H9 (cell line): ENCODE results near the gene LPCAT2. TPM values are rescaled to one million over a fixed set of nuclear protein-coding genes. Genes with fewer than 3 reads are reported as not detected.

Experiments
- DNase-seq: peaks from one replicate; pipeline ENCODE4 v3.0.0-alpha.2; 2017
- H2AFZ ChIP-seq: one replicate; pipeline ENCODE4 v1.6.1; 2013; ENCODE audit warnings: mild to moderate bottlenecking, low read length, control low read depth, moderate library complexity
- H2AK5ac ChIP-seq: 2 replicates; pipeline ENCODE4 v1.6.1; 2013; ENCODE audit warnings: low read length, control low read depth, mixed read lengths; ENCODE audit not compliant: insufficient read length
- H2BK120ac ChIP-seq: one replicate; pipeline ENCODE4 v1.6.1; 2013; ENCODE audit warnings: low read depth, mild to moderate bottlenecking, low read length, control low read depth, inconsistent platforms; ENCODE audit not compliant: poor library complexity, severe bottlenecking
- H2BK12ac ChIP-seq: 2 replicates; pipeline ENCODE4 v1.6.1; 2013; ENCODE audit warnings: low read length, control low read depth, mixed read lengths, low read depth; ENCODE audit not compliant: insufficient read length
- H2BK15ac ChIP-seq: 2 replicates; pipeline ENCODE4 v1.6.1; 2013; ENCODE audit warnings: low read depth, low read length, control low read depth
- H2BK20ac ChIP-seq: one replicate; pipeline ENCODE4 v1.6.1; 2013; ENCODE audit warnings: low read depth, mild to moderate bottlenecking, low read length, control low read depth, inconsistent platforms; ENCODE audit not compliant: poor library complexity, severe bottlenecking
- H2BK5ac ChIP-seq: 2 replicates; pipeline ENCODE4 v1.6.1; 2013; ENCODE audit warnings: low read length, control low read depth, mixed read lengths; ENCODE audit not compliant: insufficient read length
- H3K14ac ChIP-seq: 2 replicates; pipeline ENCODE4 v1.6.1; 2013; ENCODE audit warnings: low read length, control low read depth; ENCODE audit not compliant: insufficient read depth
- H3K18ac ChIP-seq: 2 replicates; pipeline ENCODE4 v1.6.1; 2013; ENCODE audit warnings: low read depth, mild to moderate bottlenecking, mixed read lengths, low read length, control low read depth; ENCODE audit not compliant: insufficient read length
- H3K23ac ChIP-seq: 2 replicates; pipeline ENCODE4 v1.6.1; 2013; ENCODE audit warnings: low read length, control low read depth, mixed read lengths, low read depth; ENCODE audit not compliant: insufficient read length
- H3K23me2 ChIP-seq: 2 replicates; pipeline ENCODE4 v1.6.1; 2013; ENCODE audit warnings: low read depth, mild to moderate bottlenecking, mixed read lengths, low read length, control low read depth; ENCODE audit not compliant: insufficient read length, poor library complexity, severe bottlenecking
- H3K27ac ChIP-seq: 2 replicates; pipeline ENCODE4 v1.5.1; 2013; ENCODE audit warnings: low read length, control low read depth, mixed read lengths, low read depth; ENCODE audit not compliant: insufficient read length
- H3K27me3 ChIP-seq: 2 replicates; pipeline ENCODE4 v1.6.1; 2013; ENCODE audit warnings: low read length, control low read depth, inconsistent platforms; ENCODE audit not compliant: insufficient read depth
- H3K4ac ChIP-seq: 2 replicates; pipeline ENCODE4 v1.6.1; 2013; ENCODE audit warnings: low read depth, mild to moderate bottlenecking, control low read depth, inconsistent platforms, low read length, moderate library complexity
- H3K4me1 ChIP-seq: 2 replicates; pipeline ENCODE4 v1.6.1; 2013; ENCODE audit warnings: low read length, control low read depth, inconsistent platforms; ENCODE audit not compliant: insufficient read depth
- H3K4me2 ChIP-seq: 2 replicates; pipeline ENCODE4 v1.6.1; 2013; ENCODE audit warnings: low read length, control low read depth, mixed read lengths; ENCODE audit not compliant: insufficient read length, insufficient read depth
- H3K56ac ChIP-seq: 2 replicates; pipeline ENCODE4 v1.6.1; 2013; ENCODE audit warnings: low read depth, mild to moderate bottlenecking, mixed read lengths, low read length, control low read depth; ENCODE audit not compliant: insufficient read length
- H3K79me1 ChIP-seq: 2 replicates; pipeline ENCODE4 v1.6.1; 2013; ENCODE audit warnings: low read depth, mild to moderate bottlenecking, moderate library complexity, low read length, control low read depth, inconsistent platforms; ENCODE audit not compliant: insufficient read depth, poor library complexity, severe bottlenecking
- H3K79me2 ChIP-seq: 2 replicates; pipeline ENCODE4 v1.6.1; 2013; ENCODE audit warnings: low read length, control low read depth, inconsistent platforms; ENCODE audit not compliant: insufficient read depth
- H3K9ac ChIP-seq: 2 replicates; pipeline ENCODE4 v1.6.1; 2013; ENCODE audit warnings: low read length, control low read depth, mixed read lengths; ENCODE audit not compliant: insufficient read length; ENCODE audit errors: extremely low read depth
- H3K9me3 ChIP-seq: one replicate; pipeline ENCODE4 v1.6.1; 2013; ENCODE audit warnings: low read depth, low read length, inconsistent platforms; ENCODE audit not compliant: control insufficient read depth
- H3T11ph ChIP-seq: one replicate; pipeline ENCODE4 v1.6.1; 2013; ENCODE audit warnings: mild to moderate bottlenecking, low read length, control low read depth, inconsistent platforms
- H4K20me1 ChIP-seq: one replicate; pipeline ENCODE4 v1.6.1; 2013; ENCODE audit not compliant: control insufficient read depth, insufficient read length, insufficient read depth
- H4K5ac ChIP-seq: 2 replicates; pipeline ENCODE4 v1.6.1; 2013; ENCODE audit warnings: low read depth, mild to moderate bottlenecking, mixed read lengths, low read length, control low read depth; ENCODE audit not compliant: insufficient read length
- H4K8ac ChIP-seq: replicated peaks from 2 replicates; pipeline ENCODE4 v1.6.1; 2013; ENCODE audit warnings: low read length, control low read depth, mixed read lengths, low read depth; ENCODE audit not compliant: insufficient read length
- H4K91ac ChIP-seq: 2 replicates; pipeline ENCODE4 v1.6.1; 2013; ENCODE audit warnings: low read depth, mild to moderate bottlenecking, moderate library complexity, mixed read lengths, low read length, control low read depth; ENCODE audit not compliant: insufficient read length
- H3K27ac Mint-ChIP-seq, 3 experiments: 2 replicates in 2 of 3; 3 replicates in 1 of 3; pipeline ENCODE4 v1.8.0; 2020 to 2021; ENCODE audit warnings: mixed read lengths in 3 of 3, mild to moderate bottlenecking in 1 of 3, moderate library complexity in 1 of 3
- H3K27me3 Mint-ChIP-seq: 2 replicates; pipeline ENCODE4 v1.8.0; 2021; ENCODE audit warnings: low read depth, mild to moderate bottlenecking, moderate library complexity, mixed read lengths
- H3K36me3 Mint-ChIP-seq, 3 experiments: 2 replicates in 2 of 3; 3 replicates in 1 of 3; pipeline ENCODE4 v1.8.0; 2020 to 2021; ENCODE audit warnings: low read depth in 3 of 3, mixed read lengths in 3 of 3; ENCODE audit not compliant: insufficient read depth in 1 of 3
- H3K4me1 Mint-ChIP-seq, 2 experiments: 2 replicates each; pipeline ENCODE4 v1.8.0; 2020; ENCODE audit warnings: mixed read lengths in 2 of 2
- H3K4me3 Mint-ChIP-seq, 2 experiments: 2 replicates in 1 of 2; 3 replicates in 1 of 2; pipeline ENCODE4 v1.8.0; 2020 to 2021; ENCODE audit warnings: mild to moderate bottlenecking in 2 of 2, mixed read lengths in 2 of 2, moderate library complexity in 1 of 2
- H3K9me3 Mint-ChIP-seq, 2 experiments: 2 replicates in 1 of 2; 3 replicates in 1 of 2; pipeline ENCODE4 v1.8.0; 2020; ENCODE audit warnings: mild to moderate bottlenecking in 2 of 2, mixed read lengths in 2 of 2, moderate library complexity in 1 of 2
- CTCF ChIP-seq: fragments of 200-600 bp; sonication (generic); conservative IDR thresholded peaks from 3 replicates; pipeline ENCODE4 v1.8.0; 2021; ENCODE audit warnings: antibody characterized with exemption, mild to moderate bottlenecking
- WGBS: extraction: QIAGEN DNeasy Blood & Tissue Kit; methylation state at CpG from one replicate; pipeline ENCODE4 v1.1.7; 2013; ENCODE audit warnings: missing lambda C conversion rate, low lambda C conversion rate, mixed read lengths; ENCODE audit not compliant: insufficient read length; ENCODE audit errors: extremely low coverage; 5-methylcytosine and 5-hydroxymethylcytosine counted together
- total RNA-seq: library from RNA; stranded (reverse); gene quantifications from 2 replicates; pipeline ENCODE4 v1.2.1, GENCODE V29; 2021

Gene LPCAT2
- total RNA-seq, 1 experiment from 2014 or later = 2.8 TPM

- Histone ChIP-seq H2AFZ (no peak overlapping the region), H3K56ac (no peak overlapping the region), H4K8ac (no peak overlapping the region), H3K27me3 (no peaks in the 10 kb centered on the region), H3K4me1 (peaks cover 6% of the 10 kb centered on the region; the same call in 1 of the 2 replicates), H2AK5ac (no peak overlapping the region), H3K27ac (no peak overlapping the region), H3K4ac (no peak overlapping the region), H4K20me1 (no peaks in the 10 kb centered on the region), H3K9me3 (no peaks in the 10 kb centered on the region), H2BK15ac (no peak overlapping the region), H2BK120ac (no peak overlapping the region), H3K9ac (no peak overlapping the region), H4K91ac (no peak overlapping the region), H3K18ac (no peak overlapping the region), H3K14ac (no peak overlapping the region), H3K79me2 (no peaks in the 10 kb centered on the region), H3T11ph (no peak overlapping the region), H3K79me1 (no peaks in the 10 kb centered on the region), H2BK20ac (no peak overlapping the region), H4K5ac (no peak overlapping the region), H2BK5ac (no peak overlapping the region), H2BK12ac (no peak overlapping the region), H3K23ac (no peak overlapping the region), H3K4me2 (no peak overlapping the region), H3K23me2 (no peaks in the 10 kb centered on the region)
- Mint-ChIP-seq H3K27ac (no peak overlapping the region), H3K27me3 (no peaks in the 10 kb centered on the region), H3K36me3 (peaks cover 0 to 6% (median 0%) of the 10 kb centered on the region in 3 experiments; a peak in 2 of 7 replicates), H3K4me1 (peaks cover 11 to 13% of the 10 kb centered on the region in 2 experiments), H3K9me3 (no peaks in the 10 kb centered on the region), H3K4me3 (no peak overlapping the region)
- WGBS = no CpG with 5 or more reads among the region's 5 CpGs
- no peak for DNase-seq
- TF ChIP-seq CTCF = no peak
Measured at GRCh38 chr16:55497558-55497957, 11.3 kb upstream of the LPCAT2 start.
